Subcutaneous adipose tissue (tissue), 4 donors: Measurements from ENCODE around the gene PVALEF. TPM values are rescaled to one million over a fixed set of nuclear protein-coding genes. Genes with fewer than 3 reads are reported as not detected.

Experiments used
- total RNA-seq, 4 donors: library from RNA; depleted of rRNA; stranded (reverse); fragments of >200 nt; gene quantifications; one replicate each; pipeline ENCODE4 v1.1.0, GENCODE V29; 2016
- TF ChIP-seq, protein P1 (sequence below): fragments of 450-650 bp; IDR thresholded peaks from one replicate; pipeline ENCODE4 v1.5.1; 2016; ENCODE audit warnings: low read depth, mild to moderate bottlenecking, control low read depth, antibody characterized with exemption, moderate library complexity

Gene PVALEF
- total RNA-seq, 4 donors from 2014 or later = not detected

DNA sequence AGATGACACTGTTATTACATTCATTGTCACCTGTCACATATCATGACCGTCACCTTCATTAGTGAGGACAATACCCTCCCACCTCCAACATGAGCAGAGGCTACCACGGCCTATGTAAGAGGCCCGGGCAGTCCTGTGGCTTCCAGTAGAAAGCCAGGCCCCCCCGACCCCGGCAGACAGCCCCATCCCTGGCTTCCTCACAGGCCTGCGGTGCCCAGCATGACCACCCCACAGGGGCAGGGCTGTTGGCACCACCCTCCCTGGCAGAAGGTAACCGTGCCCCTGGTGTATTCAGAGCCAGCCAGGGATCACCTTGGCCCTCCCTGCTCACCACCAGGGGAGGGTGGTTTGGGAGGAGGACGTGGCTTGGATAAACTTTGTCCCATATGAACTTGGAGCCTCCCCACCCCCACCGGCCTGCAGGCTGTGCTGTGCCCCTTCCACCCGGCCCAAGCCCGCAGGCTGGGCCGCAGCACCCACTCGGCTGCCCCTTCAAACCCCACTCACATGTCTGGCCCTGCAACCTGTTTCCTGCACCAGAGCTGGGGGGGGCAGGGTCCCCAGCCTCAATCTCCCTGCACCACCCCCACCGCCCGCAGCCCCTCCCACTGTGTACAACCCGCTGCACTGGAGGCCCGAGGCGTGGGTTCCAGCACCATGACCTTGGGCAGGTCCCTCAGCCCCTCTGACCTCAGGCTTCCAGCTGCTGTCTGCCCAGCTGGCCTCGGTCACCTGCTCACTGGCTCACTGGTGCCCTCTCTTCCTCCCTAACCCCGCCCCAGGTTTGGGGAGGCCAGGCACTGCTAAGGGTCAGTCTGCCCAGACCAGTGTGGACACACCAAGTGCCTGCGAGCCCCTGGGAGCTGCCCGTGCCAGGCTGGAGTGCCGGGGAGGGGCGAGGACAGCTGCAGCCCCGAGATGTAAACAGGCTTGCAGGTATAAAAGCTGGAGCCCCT lies 13.1 kb downstream of the PVALEF start:
- TF ChIP-seq, protein P1, sequence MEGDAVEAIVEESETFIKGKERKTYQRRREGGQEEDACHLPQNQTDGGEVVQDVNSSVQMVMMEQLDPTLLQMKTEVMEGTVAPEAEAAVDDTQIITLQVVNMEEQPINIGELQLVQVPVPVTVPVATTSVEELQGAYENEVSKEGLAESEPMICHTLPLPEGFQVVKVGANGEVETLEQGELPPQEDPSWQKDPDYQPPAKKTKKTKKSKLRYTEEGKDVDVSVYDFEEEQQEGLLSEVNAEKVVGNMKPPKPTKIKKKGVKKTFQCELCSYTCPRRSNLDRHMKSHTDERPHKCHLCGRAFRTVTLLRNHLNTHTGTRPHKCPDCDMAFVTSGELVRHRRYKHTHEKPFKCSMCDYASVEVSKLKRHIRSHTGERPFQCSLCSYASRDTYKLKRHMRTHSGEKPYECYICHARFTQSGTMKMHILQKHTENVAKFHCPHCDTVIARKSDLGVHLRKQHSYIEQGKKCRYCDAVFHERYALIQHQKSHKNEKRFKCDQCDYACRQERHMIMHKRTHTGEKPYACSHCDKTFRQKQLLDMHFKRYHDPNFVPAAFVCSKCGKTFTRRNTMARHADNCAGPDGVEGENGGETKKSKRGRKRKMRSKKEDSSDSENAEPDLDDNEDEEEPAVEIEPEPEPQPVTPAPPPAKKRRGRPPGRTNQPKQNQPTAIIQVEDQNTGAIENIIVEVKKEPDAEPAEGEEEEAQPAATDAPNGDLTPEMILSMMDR = no peak

DNA sequence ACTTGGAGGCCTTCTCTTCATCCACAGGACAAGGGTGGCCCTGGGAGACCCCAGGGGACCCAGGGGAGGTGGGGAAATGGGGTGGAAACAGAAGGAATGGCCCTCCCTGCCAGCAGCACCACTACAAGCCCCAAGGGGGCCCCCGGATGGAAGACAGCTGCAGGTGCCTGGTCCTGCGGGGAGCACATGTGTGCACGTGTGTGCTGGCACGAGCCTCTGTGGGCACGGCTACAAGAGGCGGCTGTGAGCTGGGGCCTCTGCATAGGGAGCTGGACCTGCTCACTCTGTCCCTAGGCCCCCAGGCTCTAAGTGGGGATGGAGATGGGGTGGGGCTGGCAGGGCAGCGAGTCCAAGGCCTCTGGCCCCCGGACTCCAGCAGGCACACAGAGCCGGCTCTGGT lies 13.9 kb downstream of the PVALEF start:
- TF ChIP-seq, protein P1 = no peak

DNA sequence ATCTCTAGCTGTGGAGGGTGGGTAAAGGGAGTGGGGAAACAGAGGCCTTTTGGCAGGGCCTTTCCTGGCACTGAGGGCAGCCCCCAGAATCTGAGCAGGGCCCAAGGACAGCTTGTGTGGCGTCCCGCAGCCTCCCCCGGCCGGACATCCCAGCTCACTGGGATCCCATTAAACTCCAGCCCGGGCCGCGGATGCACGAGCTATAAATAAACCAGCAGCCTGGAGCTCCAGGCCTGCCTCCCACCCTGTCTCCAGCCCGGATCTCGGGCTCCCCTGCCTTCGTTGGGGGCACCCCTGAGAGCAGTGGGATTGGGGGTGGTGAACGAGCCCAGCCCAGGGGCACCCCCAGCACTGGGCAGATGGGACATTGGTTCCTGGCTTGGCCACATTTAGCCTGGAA lies 14.6 kb downstream of the PVALEF start:
- TF ChIP-seq, protein P1 = no peak

DNA sequence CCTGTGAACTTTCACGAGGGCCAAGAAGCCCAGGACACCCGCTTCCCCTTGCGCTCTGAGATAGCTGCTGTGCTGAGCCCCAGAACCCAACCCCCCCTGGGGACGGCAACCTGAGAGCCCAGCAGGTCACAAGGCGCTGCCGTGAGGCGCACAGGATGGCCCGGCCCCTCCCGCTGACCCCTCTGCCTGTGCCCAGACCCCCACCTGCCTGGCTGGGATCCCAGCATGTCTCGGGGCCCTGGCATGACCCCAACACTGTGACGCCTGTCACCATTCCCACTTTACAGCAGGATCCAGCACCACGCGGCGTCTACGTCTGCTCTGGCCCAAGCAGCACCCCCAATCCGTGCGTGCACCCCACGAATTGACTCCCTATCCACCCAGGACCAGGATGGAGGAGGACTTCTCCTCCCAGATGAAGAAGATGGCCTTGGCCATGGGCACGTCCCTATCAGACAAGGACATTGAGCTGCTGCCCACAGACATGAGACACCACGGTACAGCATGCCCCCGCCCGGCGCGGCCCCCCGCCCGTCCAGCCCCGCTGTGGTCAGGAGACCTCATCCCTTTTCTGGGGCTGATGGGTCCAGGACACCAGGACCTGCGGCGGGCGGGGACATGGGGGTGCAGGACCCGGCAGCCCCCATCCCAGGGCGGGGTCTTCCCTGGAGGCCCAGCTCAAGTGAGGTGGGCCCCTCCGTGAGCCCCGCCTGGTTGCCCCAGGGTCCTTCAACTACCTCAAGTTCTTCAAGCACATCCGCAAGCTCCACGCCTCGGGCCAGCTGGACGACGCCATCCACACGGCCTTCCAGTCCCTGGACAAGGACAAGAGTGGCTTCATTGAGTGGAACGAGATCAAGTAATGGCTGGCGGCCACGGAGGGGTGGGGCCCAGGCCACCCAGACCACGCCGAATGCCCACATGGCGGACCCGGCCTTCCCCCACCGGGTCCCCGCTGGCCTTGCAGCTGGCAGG lies 15.8 kb downstream of the PVALEF start:
- TF ChIP-seq, protein P1 = no peak

DNA sequence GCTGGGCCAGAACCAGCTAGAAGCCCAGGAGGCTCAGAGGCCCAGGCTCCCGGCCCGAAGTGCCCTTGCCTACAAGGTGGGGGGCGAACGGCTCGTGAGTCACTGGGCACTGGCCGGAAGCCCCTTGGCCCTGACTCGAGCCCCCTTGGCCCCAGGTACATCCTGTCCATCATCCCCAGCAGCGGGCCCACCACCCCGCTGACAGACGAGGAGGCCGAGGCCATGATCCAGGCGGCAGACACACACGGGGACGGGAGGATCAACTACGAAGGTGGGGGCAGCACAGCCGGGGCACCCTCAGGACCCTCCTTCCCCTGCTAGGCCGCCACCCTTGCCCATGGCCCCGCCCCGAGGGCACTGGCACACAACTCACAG lies 16.5 kb downstream of the PVALEF start:
- TF ChIP-seq, protein P1 = no peak

DNA sequence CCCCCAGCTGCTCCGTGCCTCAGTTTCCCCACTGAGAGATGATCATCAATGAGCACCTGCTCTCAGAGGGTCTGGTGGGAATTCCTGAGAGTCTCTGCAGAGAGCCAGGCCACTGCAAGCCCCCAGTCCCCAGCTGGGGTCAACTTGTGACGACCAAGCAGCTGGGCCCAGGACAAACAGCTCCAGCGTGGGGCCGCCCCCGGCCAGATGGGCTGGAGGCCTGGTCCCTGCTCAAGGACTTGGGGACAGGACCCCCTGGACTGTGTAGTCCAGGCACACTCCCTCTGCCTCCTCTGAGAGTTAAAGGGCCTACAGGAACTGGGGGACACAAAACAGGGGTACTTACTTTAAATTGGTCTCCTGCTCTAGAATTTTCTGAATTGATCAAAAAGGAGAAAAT lies 17.3 kb downstream of the PVALEF start:
- TF ChIP-seq, protein P1 = no peak

DNA sequence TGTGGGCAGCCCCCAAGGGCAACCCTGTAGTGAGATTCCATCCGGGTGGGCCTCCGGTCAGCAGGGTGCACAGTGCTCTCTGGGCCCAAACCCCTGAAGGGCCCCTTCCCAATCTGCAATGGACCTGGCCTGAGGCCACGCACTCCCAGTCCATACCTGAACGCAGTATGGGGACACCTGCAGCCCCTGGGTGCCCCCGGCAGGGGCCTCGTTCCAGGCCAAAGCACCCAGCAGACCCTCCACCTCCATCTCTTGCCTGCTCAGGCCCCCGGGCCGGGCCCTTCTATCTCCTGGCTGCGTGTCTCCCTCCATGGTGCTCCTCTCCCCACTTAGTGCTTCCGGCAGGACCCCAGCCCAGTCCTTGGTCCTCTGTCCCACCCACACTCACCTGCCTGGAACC lies 18.0 kb downstream of the PVALEF start:
- TF ChIP-seq, protein P1 = no peak
